Neuronal stem cell (in vitro differentiated cells): ENCODE results near the gene CIDEA.
A peak's percentile ranks its signal among the peaks of the same experiment; 100 is the strongest.
"Not testable (repeated sequence)": the region's sequence is repeated elsewhere in the genome, so short reads cannot be mapped to it uniquely, and the experiment has no call there.

ENCODE experiments used
- DNase-seq: peaks from one replicate; pipeline ENCODE4 v3.0.0-alpha.2; 2013; ENCODE audit warnings: low spot score
- H2AFZ ChIP-seq: one replicate; pipeline ENCODE4 v1.6.1; 2013; ENCODE audit warnings: mild to moderate bottlenecking, low read length, inconsistent platforms
- H2AK5ac ChIP-seq: 2 replicates; pipeline ENCODE4 v1.6.1; 2013; ENCODE audit warnings: low read depth, mild to moderate bottlenecking, inconsistent platforms, low read length, moderate library complexity, mixed read lengths
- H2BK120ac ChIP-seq: 2 replicates; pipeline ENCODE4 v1.6.1; 2013; ENCODE audit warnings: low read depth, mild to moderate bottlenecking, inconsistent platforms, low read length, moderate library complexity, mixed read lengths
- H2BK12ac ChIP-seq: one replicate; pipeline ENCODE4 v1.6.1; 2013; ENCODE audit warnings: low read length, inconsistent platforms
- H2BK15ac ChIP-seq: 2 replicates; pipeline ENCODE4 v1.6.1; 2013; ENCODE audit warnings: mild to moderate bottlenecking, low read length, inconsistent platforms, mixed read lengths
- H2BK5ac ChIP-seq: one replicate; pipeline ENCODE4 v1.6.1; 2013; ENCODE audit warnings: inconsistent platforms, mild to moderate bottlenecking, low read length, moderate library complexity
- H3K14ac ChIP-seq: one replicate; pipeline ENCODE4 v1.6.1; 2013; ENCODE audit warnings: low read length, inconsistent platforms
- H3K18ac ChIP-seq: 2 replicates; pipeline ENCODE4 v1.6.1; 2013; ENCODE audit warnings: low read length, inconsistent platforms
- H3K23ac ChIP-seq: 2 replicates; pipeline ENCODE4 v1.6.1; 2013; ENCODE audit warnings: low read depth, mild to moderate bottlenecking, mixed read lengths, low read length, inconsistent platforms; ENCODE audit not compliant: poor library complexity
- H3K27ac ChIP-seq: replicated peaks from 3 replicates; pipeline ENCODE4 v1.5.1; 2013; ENCODE audit warnings: low read length, inconsistent platforms
- H3K27me3 ChIP-seq, 3 experiments: 2 replicates each; pipeline ENCODE4 v1.6.1; 2013; ENCODE audit warnings: low read length in 3 of 3, mild to moderate bottlenecking in 2 of 3, inconsistent platforms in 1 of 3, low read depth in 1 of 3, mixed read lengths in 1 of 3, moderate library complexity in 1 of 3; ENCODE audit not compliant: control insufficient read depth in 3 of 3, insufficient read depth in 3 of 3
- H3K36me3 ChIP-seq, 2 donors: replicated peaks in 1 of 2; 2 replicates each; pipeline ENCODE4 v1.6.1; 2013; ENCODE audit warnings: low read length in 2 of 2; ENCODE audit not compliant: control insufficient read depth in 2 of 2, insufficient read depth in 2 of 2
- H3K4ac ChIP-seq: 2 replicates; pipeline ENCODE4 v1.6.1; 2013; ENCODE audit warnings: inconsistent platforms, mild to moderate bottlenecking, low read length, moderate library complexity
- H3K4me1 ChIP-seq, 2 donors: 1 replicate in 1 of 2; 2 replicates in 1 of 2; pipeline ENCODE4 v1.6.1; 2013; ENCODE audit warnings: low read length in 2 of 2, low read depth in 1 of 2; ENCODE audit not compliant: control insufficient read depth in 2 of 2, insufficient read depth in 1 of 2
- H3K4me2 ChIP-seq: one replicate; pipeline ENCODE4 v1.6.1; 2013; ENCODE audit warnings: mild to moderate bottlenecking, low read length, inconsistent platforms; ENCODE audit not compliant: insufficient read depth, poor library complexity, severe bottlenecking
- H3K4me3 ChIP-seq, 2 donors: 2 replicates each; pipeline ENCODE4 v1.5.1; 2013; ENCODE audit warnings: low read length in 2 of 2, mild to moderate bottlenecking in 2 of 2, inconsistent platforms in 1 of 2, moderate library complexity in 1 of 2
- H3K79me1 ChIP-seq: one replicate; pipeline ENCODE4 v1.6.1; 2013; ENCODE audit warnings: low read depth, mild to moderate bottlenecking, inconsistent platforms, low read length, moderate library complexity
- H3K9ac ChIP-seq: one replicate; pipeline ENCODE4 v1.6.1; 2013; ENCODE audit warnings: mild to moderate bottlenecking, low read depth, low read length, inconsistent platforms; ENCODE audit not compliant: poor library complexity
- H3K9me3 ChIP-seq, 2 donors: replicated peaks in 1 of 2; 2 replicates each; pipeline versions ENCODE3 to v1.6.1; 2013; ENCODE audit warnings: low read length in 2 of 2, mild to moderate bottlenecking in 2 of 2, inconsistent platforms in 1 of 2, low read depth in 1 of 2, mixed read lengths in 1 of 2, moderate library complexity in 1 of 2; ENCODE audit not compliant: control insufficient read depth in 2 of 2, insufficient read depth in 1 of 2
- H4K8ac ChIP-seq: one replicate; pipeline ENCODE4 v1.6.1; 2013; ENCODE audit warnings: low read depth, mild to moderate bottlenecking, inconsistent platforms, low read length, moderate library complexity
- H4K91ac ChIP-seq: one replicate; pipeline ENCODE4 v1.6.1; 2013; ENCODE audit warnings: low read length, low read depth, mild to moderate bottlenecking, inconsistent platforms; ENCODE audit not compliant: poor library complexity
- WGBS, 2 donors: extraction: QIAGEN DNeasy Blood & Tissue Kit; methylation state at CpG; one replicate each; pipeline ENCODE4 v1.1.7; 2013; ENCODE audit warnings: missing lambda C conversion rate in 2 of 2, mixed read lengths in 1 of 2; ENCODE audit not compliant: insufficient read length in 2 of 2, insufficient replicate concordance in 1 of 2; ENCODE audit errors: extremely low coverage in 2 of 2; 5-methylcytosine and 5-hydroxymethylcytosine counted together

The CIDEA gene

GRCh38 chr18:12230561-12230960, 23.6 kb upstream of the CIDEA start:
- H2AFZ ChIP-seq, H2BK5ac ChIP-seq, H3K9me3 ChIP-seq, H3K4me3 ChIP-seq, H3K23ac ChIP-seq, H2BK120ac ChIP-seq, H3K14ac ChIP-seq, H3K79me1 ChIP-seq, DNase-seq, H3K18ac ChIP-seq, H3K27ac ChIP-seq, H4K8ac ChIP-seq, H3K9ac ChIP-seq, H2BK15ac ChIP-seq, H3K4me1 ChIP-seq, H2BK12ac ChIP-seq, H3K27me3 ChIP-seq, H3K4me2 ChIP-seq, H4K91ac ChIP-seq, H3K36me3 ChIP-seq, H2AK5ac ChIP-seq, H3K4ac ChIP-seq: not testable (repeated sequence)
- no CpG with 5 or more reads among the region's 8 CpGs for WGBS, 2 donors

GRCh38 chr18:12231040-12231882, 22.9 kb upstream of the CIDEA start:
- Histone ChIP-seq H2BK15ac (no peak overlapping the region), H3K14ac (peak overlapping the region; percentile 82), H3K4me1 (no peaks in the 10 kb centered on the region), H3K79me1 (no peaks in the 10 kb centered on the region), H2BK5ac (no peak overlapping the region), H3K27ac (no peak overlapping the region), H2AFZ (no peak overlapping the region), H3K36me3 (no peaks in the 10 kb centered on the region), H3K9me3 (peaks cover 0 to 3% of the 10 kb centered on the region in 2 donors), H4K91ac (no peak overlapping the region), H2AK5ac (no peak overlapping the region), H3K4me3 (no peak overlapping the region), H4K8ac (no peak overlapping the region), H2BK120ac (no peak overlapping the region), H3K23ac (no peak overlapping the region), H3K4me2 (no peak overlapping the region), H3K9ac (no peak overlapping the region), H2BK12ac (no peak overlapping the region), H3K18ac (no peak overlapping the region), H3K27me3 (peaks cover 0 to 2% (median 0%) of the 10 kb centered on the region in 3 experiments), H3K4ac (no peak overlapping the region)
- no CpG with 5 or more reads among the region's 17 CpGs for WGBS, 2 donors
- no peak for DNase-seq

GRCh38 chr18:12231986-12232385, 22.2 kb upstream of the CIDEA start:
- Histone ChIP-seq H3K27me3 (peaks cover 0 to 5% (median 0%) of the 10 kb centered on the region in 3 experiments), H4K8ac (no peak overlapping the region), H2BK12ac (no peak overlapping the region), H3K23ac (peak overlapping the region; percentile 43), H2BK15ac (no peak overlapping the region), H3K18ac (peak overlapping the region; percentile 48), H3K27ac (no peak overlapping the region), H3K14ac (peak overlapping the region; percentile 56), H3K4ac (no peak overlapping the region), H3K79me1 (no peaks in the 10 kb centered on the region), H2AFZ (no peak overlapping the region), H3K9ac (no peak overlapping the region), H3K4me1 (peaks cover 0 to 3% of the 10 kb centered on the region in 2 donors), H3K36me3 (no peaks in the 10 kb centered on the region), H2BK5ac (no peak overlapping the region), H4K91ac (no peak overlapping the region), H2BK120ac (no peak overlapping the region), H3K4me2 (no peak overlapping the region), H2AK5ac (no peak overlapping the region), H3K4me3 (no peak overlapping the region), H3K9me3 (peaks cover 0 to 3% of the 10 kb centered on the region in 2 donors)
- no peak for DNase-seq
- WGBS, 2 donors, result no CpG with 5 or more reads among the region's 9 CpGs

- H2AK5ac ChIP-seq, result no peak overlapping the region
- no peak overlapping the region for H2BK12ac ChIP-seq
- no peak overlapping the region for H2AFZ ChIP-seq
- no peak overlapping the region for H3K27ac ChIP-seq
- no CpG with 5 or more reads among the region's 5 CpGs for WGBS, 2 donors
- no peak overlapping the region for H3K4me3 ChIP-seq
- H3K79me1 ChIP-seq, result no peaks in the 10 kb centered on the region
- peaks cover 0 to 3% of the 10 kb centered on the region in 2 donors for H3K4me1 ChIP-seq
- no peak overlapping the region for H3K23ac ChIP-seq
- no peak overlapping the region for H2BK15ac ChIP-seq
- H3K27me3 ChIP-seq, result peaks cover 0 to 7% (median 0%) of the 10 kb centered on the region in 3 experiments
- no peak overlapping the region for H3K14ac ChIP-seq
- H4K91ac ChIP-seq, result no peak overlapping the region
- H3K9ac ChIP-seq, result no peak overlapping the region
- H3K18ac ChIP-seq, result no peak overlapping the region
- DNase-seq, result no peak
- no peak overlapping the region for H4K8ac ChIP-seq
- H3K4me2 ChIP-seq, result no peak overlapping the region
- no peak overlapping the region for H2BK120ac ChIP-seq
- no peak overlapping the region for H2BK5ac ChIP-seq
- no peak overlapping the region for H3K4ac ChIP-seq
- H3K36me3 ChIP-seq, result no peaks in the 10 kb centered on the region
- H3K9me3 ChIP-seq, result peaks cover 0 to 3% of the 10 kb centered on the region in 2 donors
These were observed 20.8 kb upstream of the CIDEA start for GRCh38 chr18:12233378-12233777.
